GM23338 (cell line): Measurements from ENCODE around the gene TJP1. TPM values are rescaled to one million over a fixed set of nuclear protein-coding genes. Genes with fewer than 3 reads are reported as not detected.

ENCODE experiments used
- ATAC-seq: fragments of 200-7000 bp; cut with Tn5 transposase; 3 replicates; pipeline ENCODE4 v1.9.1; 2020
- DNase-seq: peaks from one replicate; pipeline ENCODE4 v3.0.0-alpha.2; 2015; ENCODE audit warnings: low spot score
- H2AFZ ChIP-seq: fragments of 200-600 bp; sonication (generic); 2 replicates; pipeline ENCODE4 v1.8.0; 2016; ENCODE audit warnings: antibody characterized with exemption, mild to moderate bottlenecking, moderate library complexity
- H3F3A ChIP-seq: fragments of 200-600 bp; sonication (generic); replicated peaks from 2 replicates; pipeline ENCODE4 v1.8.0; 2017; ENCODE audit warnings: antibody characterized with exemption, mixed run types, low read depth
- H3K27ac ChIP-seq: fragments of 200-600 bp; sonication (generic); 2 replicates; pipeline ENCODE4 v1.6.1; 2016; ENCODE audit warnings: low read depth
- H3K27me3 ChIP-seq: fragments of 200-600 bp; sonication (generic); 2 replicates; pipeline ENCODE4 v1.8.0; 2016; ENCODE audit warnings: mild to moderate bottlenecking, mixed run types, moderate library complexity; ENCODE audit not compliant: insufficient read depth
- H3K36me3 ChIP-seq: fragments of 200-600 bp; sonication (generic); 2 replicates; pipeline ENCODE4 v1.8.0; 2016; ENCODE audit warnings: mild to moderate bottlenecking; ENCODE audit not compliant: insufficient read depth
- H3K4me1 ChIP-seq: fragments of 200-600 bp; sonication (generic); 2 replicates; pipeline ENCODE4 v1.8.0; 2016; ENCODE audit warnings: mild to moderate bottlenecking, moderate library complexity; ENCODE audit not compliant: insufficient read depth
- H3K4me2 ChIP-seq: fragments of 200-600 bp; sonication (generic); 2 replicates; pipeline ENCODE4 v1.7.1; 2017; ENCODE audit warnings: mixed run types
- H3K4me3 ChIP-seq: fragments of 200-600 bp; sonication (generic); 2 replicates; pipeline ENCODE4 v1.6.1; 2016; ENCODE audit warnings: mixed run types
- H3K79me2 ChIP-seq: fragments of 200-600 bp; sonication (generic); replicated peaks from 2 replicates; pipeline ENCODE4 v1.8.0; 2017; ENCODE audit warnings: mild to moderate bottlenecking; ENCODE audit not compliant: insufficient read depth
- H3K9me2 ChIP-seq: fragments of 200-600 bp; sonication (generic); 2 replicates; pipeline ENCODE4 v1.8.0; 2017; ENCODE audit not compliant: insufficient read depth
- H4K20me1 ChIP-seq: fragments of 200-600 bp; sonication (generic); replicated peaks from 2 replicates; pipeline ENCODE4 v1.8.0; 2017; ENCODE audit warnings: mild to moderate bottlenecking; ENCODE audit not compliant: insufficient read depth
- H3K27ac Mint-ChIP-seq: 2 replicates; pipeline ENCODE4 v1.8.0; 2020; ENCODE audit warnings: inconsistent platforms, mild to moderate bottlenecking, moderate library complexity, mixed read lengths
- H3K27me3 Mint-ChIP-seq: 3 replicates; pipeline ENCODE4 v1.8.0; 2022; ENCODE audit warnings: low read depth, mild to moderate bottlenecking, moderate library complexity, mixed read lengths, inconsistent platforms; ENCODE audit not compliant: insufficient read depth, poor library complexity
- H3K36me3 Mint-ChIP-seq: 3 replicates; pipeline ENCODE4 v1.8.0; 2021; ENCODE audit warnings: low read depth, mild to moderate bottlenecking, inconsistent platforms, moderate library complexity, mixed read lengths
- H3K4me1 Mint-ChIP-seq: 3 replicates; pipeline ENCODE4 v1.8.0; 2020; ENCODE audit warnings: mild to moderate bottlenecking, inconsistent platforms, mixed read lengths
- H3K4me3 Mint-ChIP-seq: 3 replicates; pipeline ENCODE4 v1.8.0; 2021; ENCODE audit warnings: moderate library complexity, mild to moderate bottlenecking, inconsistent platforms, mixed read lengths
- H3K9me3 Mint-ChIP-seq: 3 replicates; pipeline ENCODE4 v1.8.0; 2020; ENCODE audit warnings: moderate library complexity, mild to moderate bottlenecking, inconsistent platforms, mixed read lengths
- CREB1 ChIP-seq: fragments of 250-450 bp; sonication (Bioruptor Pico); IDR thresholded peaks from 2 replicates; pipeline ENCODE4 v1.5.0; 2020; ENCODE audit warnings: low read depth, mild to moderate bottlenecking, moderate library complexity
- EZH2 ChIP-seq: fragments of 200-600 bp; sonication (generic); IDR thresholded peaks from one replicate; pipeline ENCODE4 v1.8.0; 2017; ENCODE audit warnings: antibody characterized with exemption, mild to moderate bottlenecking, low read depth; ENCODE audit not compliant: unreplicated experiment
- JUNB ChIP-seq: IDR thresholded peaks from one replicate; pipeline ENCODE4 v1.6.1; 2016; ENCODE audit warnings: antibody characterized with exemption; ENCODE audit not compliant: unreplicated experiment
- NANOG ChIP-seq: IDR thresholded peaks from 2 replicates; pipeline ENCODE4 v1.6.1; 2016; ENCODE audit warnings: antibody characterized with exemption, borderline replicate concordance
- POLR2AphosphoS5 ChIP-seq: IDR thresholded peaks from 2 replicates; pipeline ENCODE4 v1.6.1; 2016; ENCODE audit warnings: antibody characterized with exemption, low read depth
- STAT1 ChIP-seq: IDR thresholded peaks from one replicate; pipeline ENCODE4 v1.6.1; 2016; ENCODE audit warnings: antibody characterized with exemption; ENCODE audit not compliant: unreplicated experiment
- ZNF331 ChIP-seq: fragments of 250-450 bp; sonication (Bioruptor Pico); IDR thresholded peaks from 2 replicates; pipeline ENCODE4 v1.5.0; 2020; ENCODE audit warnings: low read depth, mild to moderate bottlenecking, moderate library complexity
- polyA plus RNA-seq: library from polyadenylated mRNA; unstranded; fragments of >200 nt; fragmentation: Nextera tagmentation; extraction: Ambion mirVana; gene quantifications from 2 replicates; pipeline ENCODE4 v1.2.1, GENCODE V29; 2016
- total RNA-seq: library from RNA; depleted of rRNA; stranded (reverse); fragments of >200 nt; shearing (Covaris generic); gene quantifications from 2 replicates; pipeline ENCODE4 v1.2.3, GENCODE V29; 2014
- TF ChIP-seq, protein P1 (sequence below): fragments of 250-450 bp; sonication (Bioruptor Pico); IDR thresholded peaks from 2 replicates; pipeline ENCODE4 v1.5.0; 2020; ENCODE audit warnings: mild to moderate bottlenecking, moderate library complexity
- TF ChIP-seq, protein P2 (sequence below): IDR thresholded peaks from one replicate; pipeline ENCODE4 v1.6.1; 2018; ENCODE audit warnings: antibody characterized with exemption; ENCODE audit not compliant: unreplicated experiment
- TF ChIP-seq, protein P3 (sequence below): IDR thresholded peaks from 2 replicates; pipeline ENCODE4 v1.6.1; 2016; ENCODE audit warnings: antibody characterized with exemption

Gene TJP1
- total and polyA plus RNA-seq, 2 experiments from 2014 or later: 76.2 to 116 TPM

DNA sequence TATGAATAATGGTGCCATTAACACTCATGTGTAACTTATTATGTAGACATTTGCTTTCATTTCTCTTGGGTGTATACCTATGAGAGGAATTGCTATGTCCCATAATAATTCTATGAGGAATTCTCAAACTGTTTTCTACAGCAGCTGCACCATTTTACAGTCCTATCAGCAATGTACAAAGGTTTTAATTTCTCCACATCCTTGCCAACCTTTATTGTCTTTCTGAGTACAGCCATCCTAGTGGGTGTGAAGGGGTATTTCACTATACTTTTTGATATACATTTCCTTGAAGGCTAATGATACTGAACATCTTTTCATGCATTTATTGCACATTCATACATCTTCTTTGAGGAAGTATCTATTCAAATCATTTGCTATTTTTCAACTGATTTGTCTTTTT lies 34.5 kb downstream of the TJP1 start (continued):
- TF ChIP-seq, protein P1, sequence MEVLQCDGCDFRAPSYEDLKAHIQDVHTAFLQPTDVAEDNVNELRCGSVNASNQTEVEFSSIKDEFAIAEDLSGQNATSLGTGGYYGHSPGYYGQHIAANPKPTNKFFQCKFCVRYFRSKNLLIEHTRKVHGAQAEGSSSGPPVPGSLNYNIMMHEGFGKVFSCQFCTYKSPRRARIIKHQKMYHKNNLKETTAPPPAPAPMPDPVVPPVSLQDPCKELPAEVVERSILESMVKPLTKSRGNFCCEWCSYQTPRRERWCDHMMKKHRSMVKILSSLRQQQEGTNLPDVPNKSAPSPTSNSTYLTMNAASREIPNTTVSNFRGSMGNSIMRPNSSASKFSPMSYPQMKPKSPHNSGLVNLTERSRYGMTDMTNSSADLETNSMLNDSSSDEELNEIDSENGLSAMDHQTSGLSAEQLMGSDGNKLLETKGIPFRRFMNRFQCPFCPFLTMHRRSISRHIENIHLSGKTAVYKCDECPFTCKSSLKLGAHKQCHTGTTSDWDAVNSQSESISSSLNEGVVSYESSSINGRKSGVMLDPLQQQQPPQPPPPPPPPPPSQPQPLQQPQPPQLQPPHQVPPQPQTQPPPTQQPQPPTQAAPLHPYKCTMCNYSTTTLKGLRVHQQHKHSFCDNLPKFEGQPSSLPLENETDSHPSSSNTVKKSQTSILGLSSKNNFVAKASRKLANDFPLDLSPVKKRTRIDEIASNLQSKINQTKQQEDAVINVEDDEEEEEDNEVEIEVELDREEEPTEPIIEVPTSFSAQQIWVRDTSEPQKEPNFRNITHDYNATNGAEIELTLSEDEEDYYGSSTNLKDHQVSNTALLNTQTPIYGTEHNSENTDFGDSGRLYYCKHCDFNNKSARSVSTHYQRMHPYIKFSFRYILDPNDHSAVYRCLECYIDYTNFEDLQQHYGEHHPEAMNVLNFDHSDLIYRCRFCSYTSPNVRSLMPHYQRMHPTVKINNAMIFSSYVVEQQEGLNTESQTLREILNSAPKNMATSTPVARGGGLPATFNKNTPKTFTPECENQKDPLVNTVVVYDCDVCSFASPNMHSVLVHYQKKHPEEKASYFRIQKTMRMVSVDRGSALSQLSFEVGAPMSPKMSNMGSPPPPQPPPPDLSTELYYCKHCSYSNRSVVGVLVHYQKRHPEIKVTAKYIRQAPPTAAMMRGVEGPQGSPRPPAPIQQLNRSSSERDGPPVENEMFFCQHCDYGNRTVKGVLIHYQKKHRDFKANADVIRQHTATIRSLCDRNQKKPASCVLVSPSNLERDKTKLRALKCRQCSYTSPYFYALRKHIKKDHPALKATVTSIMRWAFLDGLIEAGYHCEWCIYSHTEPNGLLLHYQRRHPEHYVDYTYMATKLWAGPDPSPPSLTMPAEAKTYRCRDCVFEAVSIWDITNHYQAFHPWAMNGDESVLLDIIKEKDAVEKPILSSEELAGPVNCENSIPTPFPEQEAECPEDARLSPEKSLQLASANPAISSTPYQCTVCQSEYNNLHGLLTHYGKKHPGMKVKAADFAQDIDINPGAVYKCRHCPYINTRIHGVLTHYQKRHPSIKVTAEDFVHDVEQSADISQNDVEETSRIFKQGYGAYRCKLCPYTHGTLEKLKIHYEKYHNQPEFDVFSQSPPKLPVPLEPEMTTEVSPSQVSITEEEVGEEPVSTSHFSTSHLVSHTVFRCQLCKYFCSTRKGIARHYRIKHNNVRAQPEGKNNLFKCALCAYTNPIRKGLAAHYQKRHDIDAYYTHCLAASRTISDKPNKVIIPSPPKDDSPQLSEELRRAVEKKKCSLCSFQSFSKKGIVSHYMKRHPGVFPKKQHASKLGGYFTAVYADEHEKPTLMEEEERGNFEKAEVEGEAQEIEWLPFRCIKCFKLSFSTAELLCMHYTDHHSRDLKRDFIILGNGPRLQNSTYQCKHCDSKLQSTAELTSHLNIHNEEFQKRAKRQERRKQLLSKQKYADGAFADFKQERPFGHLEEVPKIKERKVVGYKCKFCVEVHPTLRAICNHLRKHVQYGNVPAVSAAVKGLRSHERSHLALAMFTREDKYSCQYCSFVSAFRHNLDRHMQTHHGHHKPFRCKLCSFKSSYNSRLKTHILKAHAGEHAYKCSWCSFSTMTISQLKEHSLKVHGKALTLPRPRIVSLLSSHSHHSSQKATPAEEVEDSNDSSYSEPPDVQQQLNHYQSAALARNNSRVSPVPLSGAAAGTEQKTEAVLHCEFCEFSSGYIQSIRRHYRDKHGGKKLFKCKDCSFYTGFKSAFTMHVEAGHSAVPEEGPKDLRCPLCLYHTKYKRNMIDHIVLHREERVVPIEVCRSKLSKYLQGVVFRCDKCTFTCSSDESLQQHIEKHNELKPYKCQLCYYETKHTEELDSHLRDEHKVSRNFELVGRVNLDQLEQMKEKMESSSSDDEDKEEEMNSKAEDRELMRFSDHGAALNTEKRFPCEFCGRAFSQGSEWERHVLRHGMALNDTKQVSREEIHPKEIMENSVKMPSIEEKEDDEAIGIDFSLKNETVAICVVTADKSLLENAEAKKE (CRISPR knock-in tag): no peak
- TF ChIP-seq EZH2 (no peak), POLR2AphosphoS5 (no peak), ZNF331 (CRISPR knock-in tag) (no peak)
- TF ChIP-seq, protein P2, sequence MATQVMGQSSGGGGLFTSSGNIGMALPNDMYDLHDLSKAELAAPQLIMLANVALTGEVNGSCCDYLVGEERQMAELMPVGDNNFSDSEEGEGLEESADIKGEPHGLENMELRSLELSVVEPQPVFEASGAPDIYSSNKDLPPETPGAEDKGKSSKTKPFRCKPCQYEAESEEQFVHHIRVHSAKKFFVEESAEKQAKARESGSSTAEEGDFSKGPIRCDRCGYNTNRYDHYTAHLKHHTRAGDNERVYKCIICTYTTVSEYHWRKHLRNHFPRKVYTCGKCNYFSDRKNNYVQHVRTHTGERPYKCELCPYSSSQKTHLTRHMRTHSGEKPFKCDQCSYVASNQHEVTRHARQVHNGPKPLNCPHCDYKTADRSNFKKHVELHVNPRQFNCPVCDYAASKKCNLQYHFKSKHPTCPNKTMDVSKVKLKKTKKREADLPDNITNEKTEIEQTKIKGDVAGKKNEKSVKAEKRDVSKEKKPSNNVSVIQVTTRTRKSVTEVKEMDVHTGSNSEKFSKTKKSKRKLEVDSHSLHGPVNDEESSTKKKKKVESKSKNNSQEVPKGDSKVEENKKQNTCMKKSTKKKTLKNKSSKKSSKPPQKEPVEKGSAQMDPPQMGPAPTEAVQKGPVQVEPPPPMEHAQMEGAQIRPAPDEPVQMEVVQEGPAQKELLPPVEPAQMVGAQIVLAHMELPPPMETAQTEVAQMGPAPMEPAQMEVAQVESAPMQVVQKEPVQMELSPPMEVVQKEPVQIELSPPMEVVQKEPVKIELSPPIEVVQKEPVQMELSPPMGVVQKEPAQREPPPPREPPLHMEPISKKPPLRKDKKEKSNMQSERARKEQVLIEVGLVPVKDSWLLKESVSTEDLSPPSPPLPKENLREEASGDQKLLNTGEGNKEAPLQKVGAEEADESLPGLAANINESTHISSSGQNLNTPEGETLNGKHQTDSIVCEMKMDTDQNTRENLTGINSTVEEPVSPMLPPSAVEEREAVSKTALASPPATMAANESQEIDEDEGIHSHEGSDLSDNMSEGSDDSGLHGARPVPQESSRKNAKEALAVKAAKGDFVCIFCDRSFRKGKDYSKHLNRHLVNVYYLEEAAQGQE: no peak

DNA sequence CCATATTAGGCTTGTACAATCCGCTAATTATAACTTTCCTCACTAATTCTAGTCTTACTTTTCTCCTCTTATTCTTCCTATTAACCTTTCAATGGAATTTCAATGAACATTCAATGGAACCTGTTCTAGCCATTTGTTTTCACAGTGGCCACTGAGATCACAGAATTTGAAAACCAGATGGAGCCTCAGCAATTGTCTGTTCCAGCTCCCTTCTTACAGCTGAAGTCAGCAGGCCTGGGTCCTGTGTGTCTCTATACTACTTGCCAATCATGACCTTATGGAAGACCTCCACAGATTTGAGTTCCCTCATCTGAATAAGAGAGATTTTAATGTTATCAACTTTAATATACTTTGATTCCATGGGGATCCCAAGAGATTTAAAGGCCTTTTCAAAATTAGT lies 36.6 kb downstream of the TJP1 start:
- TF ChIP-seq NANOG (no peak), CREB1 (CRISPR knock-in tag) (no peak), STAT1 (no peak), EZH2 (no peak), POLR2AphosphoS5 (no peak), JUNB (no peak)
- TF ChIP-seq, protein P3, sequence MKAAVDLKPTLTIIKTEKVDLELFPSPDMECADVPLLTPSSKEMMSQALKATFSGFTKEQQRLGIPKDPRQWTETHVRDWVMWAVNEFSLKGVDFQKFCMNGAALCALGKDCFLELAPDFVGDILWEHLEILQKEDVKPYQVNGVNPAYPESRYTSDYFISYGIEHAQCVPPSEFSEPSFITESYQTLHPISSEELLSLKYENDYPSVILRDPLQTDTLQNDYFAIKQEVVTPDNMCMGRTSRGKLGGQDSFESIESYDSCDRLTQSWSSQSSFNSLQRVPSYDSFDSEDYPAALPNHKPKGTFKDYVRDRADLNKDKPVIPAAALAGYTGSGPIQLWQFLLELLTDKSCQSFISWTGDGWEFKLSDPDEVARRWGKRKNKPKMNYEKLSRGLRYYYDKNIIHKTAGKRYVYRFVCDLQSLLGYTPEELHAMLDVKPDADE: no peak
- H3K9me2 ChIP-seq: no peaks in the 10 kb centered on the region
- DNase-seq (peak; percentile 29), ATAC-seq (peak; percentile 53)
- Mint-ChIP-seq H3K27me3 (peaks cover 4% of the 10 kb centered on the region), H3K9me3 (peaks cover 13% of the 10 kb centered on the region), H3K36me3 (peaks cover 33% of the 10 kb centered on the region), H3K27ac (no peak overlapping the region), H3K4me1 (peaks cover 16% of the 10 kb centered on the region), H3K4me3 (no peak overlapping the region)
- H3K79me2 ChIP-seq: peaks cover 90% of the 10 kb centered on the region
- no peaks in the 10 kb centered on the region for H3K36me3 ChIP-seq
- peaks cover 5% of the 10 kb centered on the region for H3K4me1 ChIP-seq
- H3K4me2 ChIP-seq: no peak overlapping the region
- no peaks in the 10 kb centered on the region for H3K27me3 ChIP-seq
- no peak overlapping the region for H2AFZ ChIP-seq
- no peak overlapping the region for H3K4me3 ChIP-seq
- H3K27ac ChIP-seq: 0 out of 2 replicates have a peak overlapping the region, but pooled peaks have one; percentile 20
- H3F3A ChIP-seq: no peaks in the 10 kb centered on the region
- 0 out of 2 replicates have a peak, but pooled peaks cover 4% of the 10 kb centered on the region for H4K20me1 ChIP-seq
